Activated B cell treated with CpG ODN at 0.5 μM for 24 hours (primary cell): Measurements from ENCODE around the gene ZNF428. TPM values are rescaled to one million over a fixed set of nuclear protein-coding genes. Genes with fewer than 3 reads are reported as not detected.
A peak's percentile ranks its signal among the peaks of the same experiment; 100 is the strongest.

Experiments used
- ATAC-seq: fragments of 200-7000 bp; cut with Tn5 transposase; one replicate; pipeline ENCODE4 v1.10.0; 2021; ENCODE audit warnings: low read depth, mild to moderate bottlenecking, moderate library complexity
- CTCF ChIA-PET: fragments of 350-600 bp; sonication (Branson Sonifier 250); formaldehyde crosslinking; loops from one replicate; lab custom pipeline; 2021; ENCODE audit warnings: antibody characterized with exemption; lab: Charles Lee
- POLR2A ChIA-PET: fragments of 350-600 bp; sonication (Branson Sonifier 250); formaldehyde crosslinking; loops from one replicate; lab custom pipeline; 2021; ENCODE audit warnings: antibody characterized with exemption; lab: Charles Lee
- DNase-seq: peaks from one replicate; pipeline ENCODE4 v3.0.0; 2022
- H3K27ac Mint-ChIP-seq: one replicate; pipeline ENCODE4 v1.8.0; 2020; ENCODE audit warnings: mixed read lengths
- H3K27me3 Mint-ChIP-seq: one replicate; pipeline ENCODE4 v1.8.0; 2021; ENCODE audit warnings: mixed read lengths
- H3K36me3 Mint-ChIP-seq: one replicate; pipeline ENCODE4 v1.8.0; 2021; ENCODE audit warnings: low read depth, mixed read lengths
- H3K4me1 Mint-ChIP-seq: one replicate; pipeline ENCODE4 v1.8.0; 2021; ENCODE audit warnings: mixed read lengths
- H3K4me3 Mint-ChIP-seq: one replicate; pipeline ENCODE4 v1.8.0; 2020; ENCODE audit warnings: mild to moderate bottlenecking, mixed read lengths
- H3K9me3 Mint-ChIP-seq: one replicate; pipeline ENCODE4 v1.8.0; 2020; ENCODE audit warnings: mixed read lengths
- CTCF ChIP-seq: fragments of 200-600 bp; IDR thresholded peaks from one replicate; pipeline ENCODE4 v1.8.0; 2022; ENCODE audit warnings: antibody characterized with exemption, mild to moderate bottlenecking
- intact Hi-C: fragments of 100-400 bp; cut with micrococcal nuclease; formaldehyde crosslinking; loops from one replicate; pipeline ENCODE4 v1.15.1; 2024
- total RNA-seq: library from RNA; stranded (reverse); gene quantifications from 2 replicates; pipeline ENCODE4 v1.2.3, GENCODE V29; 2022

The ZNF428 gene
- total RNA-seq, 1 donor from 2014 or later = 26.2 TPM

- TF ChIP-seq CTCF = no peak
- ATAC-seq = no peak
- ChIA-PET CTCF (interaction anchor here (0.9 kb wide), 1 partner anchor 33 kb away, joined by 3 read pairs; no protein-coding TSS in a partner anchor), POLR2A (interaction anchor here (0.7 to 2.2 kb wide), 3 partner anchors 13 to 41 kb away, joined by 4 to 7 read pairs (median 6); partner anchors contain the start of genes IRGQ and XRCC1)
- Mint-ChIP-seq H3K36me3 (peaks cover 27% of the 10 kb centered on the region), H3K27ac (peak overlapping the region; percentile 93), H3K4me1 (peaks cover 58% of the 10 kb centered on the region), H3K27me3 (no peaks in the 10 kb centered on the region), H3K4me3 (peak overlapping the region; percentile 56), H3K9me3 (no peaks in the 10 kb centered on the region)
- intact Hi-C loops = loop anchor here (1.0 to 10.0 kb wide), 6 partner anchors 13 to 223 kb away; partner anchors contain the start of genes IRGQ, KCNN4, PINLYP and XRCC1
- DNase-seq = peak; percentile 34
Observed at GRCh38 chr19:43562226-43562697, 57.2 kb downstream of the ZNF428 start.

GRCh38 chr19:43561139-43561970 is 58.1 kb downstream of the ZNF428 start:
- Mint-ChIP-seq H3K4me3 (no peak overlapping the region), H3K27me3 (no peaks in the 10 kb centered on the region), H3K4me1 (peaks cover 56% of the 10 kb centered on the region), H3K27ac (peak overlapping the region; percentile 93), H3K9me3 (no peaks in the 10 kb centered on the region), H3K36me3 (peaks cover 26% of the 10 kb centered on the region)
- DNase-seq = no peak
- intact Hi-C loops = loop anchor here (10.0 kb wide), 1 partner anchor 223 kb away; the partner anchor contains the start of gene KCNN4
- ChIA-PET CTCF (interaction anchor here (1.0 kb wide), 1 partner anchor 114 kb away, joined by 3 read pairs; no protein-coding TSS in a partner anchor), POLR2A (interaction anchor here (0.7 to 2.2 kb wide), 3 partner anchors 14 to 42 kb away, joined by 4 to 7 read pairs (median 6); partner anchors contain the start of gene XRCC1)
- TF ChIP-seq CTCF = no peak
- ATAC-seq = no peak

DNA sequence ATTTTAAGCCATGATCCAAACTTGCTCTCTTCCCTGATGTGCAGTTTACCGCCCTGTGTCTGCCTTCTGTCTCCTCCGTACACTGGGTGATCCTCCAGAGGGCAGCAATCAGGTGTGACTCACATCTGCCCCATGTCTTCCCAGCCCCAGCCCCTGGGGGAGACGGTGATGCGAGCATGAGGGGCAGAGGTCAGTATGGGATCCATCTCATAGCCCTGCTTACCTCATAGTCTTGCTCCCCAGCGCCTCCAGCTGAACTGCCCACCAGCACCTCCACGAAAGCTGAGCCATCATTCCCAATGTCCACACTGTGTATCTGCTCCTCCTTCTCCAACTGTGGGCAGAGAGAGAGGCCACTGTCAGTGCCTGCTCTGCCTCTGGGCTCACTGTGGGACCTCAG is 58.7 kb downstream of the ZNF428 start:
- intact Hi-C loops = loop anchor here (10.0 kb wide), 1 partner anchor 224 kb away; the partner anchor contains the start of gene KCNN4
- Mint-ChIP-seq H3K27ac (peak overlapping the region; percentile 93), H3K27me3 (no peaks in the 10 kb centered on the region), H3K36me3 (peaks cover 26% of the 10 kb centered on the region), H3K4me3 (no peak overlapping the region), H3K4me1 (peaks cover 56% of the 10 kb centered on the region), H3K9me3 (no peaks in the 10 kb centered on the region)
- ATAC-seq = no peak
- ChIA-PET CTCF (interaction anchor here (1.0 kb wide), 1 partner anchor 114 kb away, joined by 3 read pairs; no protein-coding TSS in a partner anchor), POLR2A (interaction anchor here (0.7 to 1.2 kb wide), 2 partner anchors 27 to 34 kb away, joined by 3 to 4 read pairs; no protein-coding TSS in a partner anchor)
- DNase-seq = no peak
- TF ChIP-seq CTCF = no peak

Other genes starting within 250 kb of the ZNF428 start
- gene TEX101, start 204.7 kb downstream of the ZNF428 start, total RNA-seq = not detected in 2 replicates
- gene LYPD3, start 154.0 kb downstream of the ZNF428 start, total RNA-seq = 0.24 TPM in 1 of 2 replicates, not detected in the other
- 32.2 and 34.5 TPM in 2 replicates for gene PHLDB3, start 114.9 kb downstream of the ZNF428 start, total RNA-seq
- 16.3 and 16.7 TPM in 2 replicates for gene ETHE1, start 92.4 kb downstream of the ZNF428 start, total RNA-seq
- 1.9 and 3.4 TPM in 2 replicates for gene ZNF575, start 86.4 kb downstream of the ZNF428 start, total RNA-seq
- gene XRCC1, start 44.1 kb downstream of the ZNF428 start, total RNA-seq = 31.9 and 34.5 TPM in 2 replicates
- gene PINLYP, start 43.8 kb downstream of the ZNF428 start, total RNA-seq = 1.9 and 2.1 TPM in 2 replicates
- 13.1 and 14.1 TPM in 2 replicates for gene IRGQ, start 23.5 kb downstream of the ZNF428 start, total RNA-seq
- 14.5 and 17.3 TPM in 2 replicates for gene ZNF576, start 23.0 kb downstream of the ZNF428 start, total RNA-seq
- 0.29 and 0.42 TPM in 2 replicates for gene SRRM5, start 7.5 kb downstream of the ZNF428 start, total RNA-seq
- gene CADM4, start 20.2 kb upstream of the ZNF428 start, total RNA-seq = 0.95 TPM in 1 of 2 replicates, not detected in the other
- 0.66 and 0.71 TPM in 2 replicates for gene PLAUR, start 50.5 kb upstream of the ZNF428 start, total RNA-seq
- not detected in 2 replicates for gene IRGC, start 96.4 kb upstream of the ZNF428 start, total RNA-seq
- 91.2 and 105 TPM in 2 replicates for gene SMG9, start 135.3 kb upstream of the ZNF428 start, total RNA-seq
- 137 and 154 TPM in 2 replicates for gene KCNN4, start 161.3 kb upstream of the ZNF428 start, total RNA-seq
- 0.44 TPM in 1 of 2 replicates, not detected in the other for gene LYPD5, start 182.8 kb upstream of the ZNF428 start, total RNA-seq
- gene ZNF283, start 207.7 kb upstream of the ZNF428 start, total RNA-seq = 10.4 and 13.0 TPM in 2 replicates